M059J (cell line): Measurements from ENCODE around the gene ITGAE. TPM values are rescaled to one million over a fixed set of nuclear protein-coding genes. Genes with fewer than 3 reads are reported as not detected.
A peak's percentile ranks its signal among the peaks of the same experiment; 100 is the strongest.

Experiments
- DNase-seq: peaks from one replicate; pipeline ENCODE4 v3.0.0-alpha.2; 2012; ENCODE audit warnings: low read depth
- total RNA-seq: library from RNA; depleted of rRNA; stranded (reverse); fragments of >200 nt; shearing (Covaris generic); gene quantifications from 2 replicates; pipeline ENCODE4 v1.2.3, GENCODE V29; 2014

The ITGAE gene
- total RNA-seq, 1 experiment from 2014 or later, result 38.2 TPM

- DNase-seq, result no peak
Measured at GRCh38 chr17:3817851-3818605, 17.0 kb upstream of the ITGAE start.

- no peak for DNase-seq
Measured at GRCh38 chr17:3815925-3816324, 14.9 kb upstream of the ITGAE start.

- DNase-seq, result no peak
Measured at GRCh38 chr17:3815122-3815521, 14.1 kb upstream of the ITGAE start.

DNA sequence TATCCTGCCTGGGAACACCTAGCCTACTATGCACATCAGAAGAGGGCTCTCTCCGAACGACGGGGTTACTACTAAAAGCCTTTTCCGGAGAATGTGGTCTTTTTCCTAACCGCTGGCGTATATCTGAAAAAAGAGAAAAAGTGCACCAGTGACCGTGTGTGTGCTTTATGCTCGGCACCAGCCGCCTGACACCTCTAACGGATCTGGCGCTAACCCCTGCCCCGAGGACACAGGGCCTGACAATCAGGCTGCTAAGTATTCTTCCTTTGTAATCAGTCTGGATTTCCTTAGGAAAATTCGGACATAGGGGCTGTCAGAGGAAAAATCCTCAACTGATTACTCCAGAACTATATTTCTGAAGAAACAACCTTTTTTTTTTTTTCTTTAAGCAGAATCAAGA, 13.4 kb upstream of the ITGAE start:
- DNase-seq, result no peak

DNA sequence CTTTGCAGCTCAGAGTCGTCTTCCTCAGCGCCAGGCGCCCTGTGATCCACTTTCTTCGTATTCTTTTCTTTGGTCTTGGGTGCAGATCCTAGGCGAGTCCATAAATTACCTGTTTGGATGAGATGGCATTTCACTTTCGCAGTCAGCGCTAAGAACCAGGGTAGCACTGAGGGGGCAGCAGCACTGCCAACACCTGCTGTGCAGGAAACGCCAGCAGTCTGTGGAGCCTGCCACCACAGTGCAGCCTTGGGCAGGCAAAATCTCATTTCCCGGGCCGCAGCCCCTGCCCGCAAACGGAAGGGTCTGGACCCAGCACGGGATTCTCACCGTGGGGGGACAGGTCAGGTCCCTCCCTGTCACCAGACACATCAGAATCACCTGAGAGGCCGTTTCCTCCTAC, 12.2 kb upstream of the ITGAE start:
- DNase-seq, result no peak

- no peak for DNase-seq
Measured at GRCh38 chr17:3812771-3813170, 11.8 kb upstream of the ITGAE start.

DNA sequence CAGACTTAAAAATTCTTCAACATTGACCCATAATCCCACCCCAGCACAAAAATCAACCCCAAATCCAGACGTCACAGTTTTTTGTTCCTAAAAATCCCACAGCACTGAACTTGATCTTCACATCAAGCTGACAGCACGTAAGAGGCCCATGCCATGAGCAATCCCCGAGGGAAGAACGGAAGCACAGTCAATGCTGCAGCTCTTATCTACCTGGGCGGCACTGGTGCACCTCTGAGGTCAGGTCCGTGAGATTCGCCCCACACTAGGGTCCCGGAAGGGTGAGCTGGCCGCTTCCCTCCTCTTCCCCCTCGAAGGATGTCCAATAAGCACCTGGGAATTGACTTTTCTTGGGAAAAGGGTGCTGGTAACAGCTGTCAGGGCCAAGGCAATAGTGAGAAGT, 11.3 kb upstream of the ITGAE start:
- no peak for DNase-seq

- no peak for DNase-seq
Measured at GRCh38 chr17:3810019-3810418, 9.0 kb upstream of the ITGAE start.

DNA sequence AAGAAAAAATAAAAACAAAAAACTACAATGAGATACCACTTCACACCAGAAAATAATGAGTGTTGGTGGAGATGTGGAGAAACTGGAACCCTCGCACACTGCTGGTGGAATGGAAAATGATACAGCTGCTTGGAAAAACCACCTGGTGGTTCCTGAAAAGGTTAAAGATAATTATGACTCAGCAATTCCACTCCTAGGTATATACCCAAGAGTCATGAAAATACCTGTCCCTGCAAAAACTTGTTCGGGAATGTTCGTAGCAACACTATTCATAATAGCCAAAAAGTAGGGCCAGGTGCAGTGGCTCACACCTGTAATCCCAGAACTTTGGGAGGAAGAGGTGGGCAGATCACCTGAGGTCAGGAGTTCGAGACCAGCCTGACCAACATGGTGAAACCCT, 8.1 kb upstream of the ITGAE start:
- DNase-seq, result no peak

DNA sequence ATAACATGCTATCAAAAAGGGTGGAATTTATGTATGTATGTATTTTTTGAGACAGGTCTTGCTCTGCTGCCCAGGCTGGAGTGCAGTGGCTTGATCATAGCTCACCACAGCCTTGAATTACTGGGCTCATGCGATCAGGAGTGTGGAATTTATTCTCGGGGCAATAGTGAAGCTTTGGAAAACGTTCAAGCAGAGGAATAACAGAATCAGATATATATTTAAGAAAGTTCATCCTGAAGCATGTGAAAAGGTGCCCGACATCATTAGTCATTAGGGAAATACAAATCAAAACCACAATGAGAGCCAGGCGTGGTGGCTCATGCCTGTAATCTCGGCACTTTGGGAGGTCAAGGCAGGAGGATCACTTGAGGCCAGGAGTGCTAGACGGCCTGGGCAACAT, 7.7 kb upstream of the ITGAE start:
- DNase-seq, result peak; percentile 37

- no peak for DNase-seq
Measured at GRCh38 chr17:3805581-3805980, 4.6 kb upstream of the ITGAE start.

GRCh38 chr17:3804503-3804931, 3.5 kb upstream of the ITGAE start:
- DNase-seq, result peak; percentile 21

- no peak for DNase-seq
Measured at GRCh38 chr17:3803308-3803640, 2.3 kb upstream of the ITGAE start.

GRCh38 chr17:3802461-3803307, 1.7 kb upstream of the ITGAE start:
- peak; percentile 91 for DNase-seq

DNA sequence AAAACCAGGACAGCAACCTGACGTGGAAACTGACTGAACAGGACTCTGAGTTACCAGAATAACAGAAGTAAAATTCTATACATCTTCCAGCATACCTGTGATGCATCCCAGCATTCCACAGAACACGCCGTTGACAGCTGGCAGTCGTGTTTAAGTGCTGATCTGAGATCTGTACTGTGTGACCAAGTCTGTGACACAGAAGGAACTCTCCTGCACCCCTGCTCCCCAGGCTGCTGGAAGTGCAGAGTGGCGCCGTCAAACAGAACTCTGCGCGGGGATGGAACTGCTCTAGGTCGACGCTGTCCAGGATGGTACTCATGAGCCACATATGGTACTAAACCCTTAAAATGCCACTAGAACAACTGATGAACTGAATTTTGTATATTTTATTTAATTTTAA, 804 bp upstream of the ITGAE start:
- DNase-seq, result no peak

DNA sequence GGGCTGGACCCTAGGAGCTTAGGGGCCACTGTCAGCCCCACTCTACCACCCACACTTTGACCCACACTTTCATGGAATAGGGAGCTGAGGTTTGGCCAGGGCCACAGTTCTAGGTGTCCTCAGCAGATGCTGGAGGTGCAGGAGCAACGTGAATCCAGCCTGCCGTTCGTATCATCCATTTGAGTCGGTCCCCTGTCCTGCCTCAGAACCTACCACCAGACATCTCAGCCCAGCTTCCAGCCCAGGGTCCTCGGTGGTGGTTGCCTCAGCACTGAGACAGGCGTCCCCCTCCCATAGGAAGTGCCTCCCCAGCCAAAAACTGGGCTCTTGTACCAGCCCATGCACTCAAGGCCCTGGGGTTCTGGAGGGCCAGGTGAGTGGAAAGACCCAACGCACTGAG, 359 bp upstream of the ITGAE start:
- no peak for DNase-seq

DNA sequence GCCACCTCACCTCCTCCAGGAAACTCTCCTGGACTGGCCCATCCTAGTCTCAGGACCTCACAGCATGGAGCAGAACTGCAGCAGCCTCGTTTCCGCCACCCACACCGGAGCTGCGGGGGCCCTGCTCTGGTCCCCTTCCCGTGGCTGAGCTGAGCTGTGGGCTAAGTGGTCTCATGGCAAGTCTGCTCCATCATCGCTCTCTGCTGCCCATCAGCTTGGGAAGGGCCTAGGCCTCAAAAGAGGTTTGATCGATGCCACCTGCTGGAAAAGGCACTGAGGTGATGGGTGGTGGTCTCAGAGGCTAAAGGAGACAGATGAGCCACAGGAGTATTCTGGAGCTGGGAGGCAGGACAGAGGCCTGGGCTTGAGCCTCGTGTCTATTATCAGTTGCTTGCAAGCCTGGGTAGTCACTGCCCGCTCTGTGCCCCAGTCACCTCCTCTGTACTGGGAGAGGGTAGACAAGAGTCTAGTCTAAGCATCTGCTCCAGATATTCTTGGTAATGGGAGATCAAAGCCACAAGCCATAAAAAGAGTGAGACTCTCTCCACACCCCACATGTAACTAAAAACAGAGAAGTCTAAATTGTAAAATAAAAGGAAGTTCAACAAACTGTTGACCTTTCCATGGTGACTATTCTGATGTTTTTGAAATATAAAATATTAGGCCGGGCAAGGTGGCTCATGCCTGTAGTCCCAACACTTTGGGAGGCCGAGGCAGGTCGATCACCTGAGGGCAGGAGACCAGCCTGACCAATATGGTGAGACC, 1.6 kb downstream of the ITGAE start:
- DNase-seq, result no peak

- peak; percentile 31 for DNase-seq
Measured at GRCh38 chr17:3798273-3799180, 2.5 kb downstream of the ITGAE start.

- no peak for DNase-seq
Measured at GRCh38 chr17:3796822-3797170, 4.2 kb downstream of the ITGAE start.

DNA sequence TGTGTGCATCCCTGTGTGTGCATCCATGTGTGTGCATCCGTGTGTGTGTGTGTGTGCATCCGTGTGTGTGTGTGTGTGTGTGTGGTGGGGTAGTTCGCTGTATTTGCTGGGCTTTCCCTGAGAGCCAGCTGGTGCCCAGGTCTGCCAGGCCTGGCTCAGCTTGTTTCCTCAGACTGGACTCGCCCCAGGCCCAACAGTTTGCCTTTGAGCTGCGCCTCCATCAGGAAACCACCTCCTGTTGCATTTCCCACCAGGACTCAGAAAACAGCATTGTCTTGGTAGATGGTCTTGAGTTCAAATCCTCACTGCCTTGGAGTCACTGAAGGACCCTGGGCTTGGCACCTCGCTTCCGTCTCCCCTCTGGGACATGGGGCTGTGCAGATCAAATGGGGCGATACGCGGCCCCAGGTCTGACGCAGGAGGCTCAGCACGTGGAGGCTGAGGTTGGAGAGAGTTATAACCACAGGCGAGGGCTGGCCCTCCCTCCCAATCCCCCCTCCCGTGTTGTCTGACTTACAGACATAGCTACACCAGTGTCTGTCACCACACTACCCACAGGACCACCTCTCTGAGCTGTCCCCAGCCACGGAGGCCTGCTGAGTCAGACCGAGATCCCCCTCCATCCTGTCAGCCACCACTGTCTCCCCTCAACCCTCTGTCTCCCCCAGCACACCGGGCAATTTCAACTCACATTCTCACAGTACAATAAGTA, 4.7 kb downstream of the ITGAE start:
- no peak for DNase-seq
